Measurements from ENCODE around the gene KCNRG. TPM values are rescaled to one million over a fixed set of nuclear protein-coding genes. Genes with fewer than 3 reads are reported as not detected.
"Not testable (repeated sequence)": the region's sequence is repeated elsewhere in the genome, so short reads cannot be mapped to it uniquely, and the experiment has no call there.

KCNRG gene
- 0.77 TPM for polyA plus RNA-seq (2012; ENCODE audit: insufficient read depth, insufficient read length)

GRCh38 chr13:50015258-50015657, at the start of gene KCNRG:
Gene KCNRG (plus strand): TSS chr13:50015444. CDS start chr13:50015494, 50 bp downstream.
- H3K4me3 ChIP-seq (ENCODE audit: low read length) = no peak within 1 kb of the TSS
- no peak for DNase-seq (ENCODE audit: low read depth, low spot score)

- H3K4me3 ChIP-seq (ENCODE audit: low read length) = no peak overlapping the region
- DNase-seq (ENCODE audit: low read depth, low spot score) = no peak
Measured at GRCh38 chr13:49967456-49967855, 47.8 kb upstream of the KCNRG start.

GRCh38 chr13:49972709-49973108, 42.5 kb upstream of the KCNRG start:
- no peak overlapping the region for H3K4me3 ChIP-seq (ENCODE audit: low read length)
- DNase-seq (ENCODE audit: low read depth, low spot score) = no peak

GRCh38 chr13:49975826-49976225, 39.4 kb upstream of the KCNRG start:
- no peak for DNase-seq (ENCODE audit: low read depth, low spot score)

GRCh38 chr13:49976314-49977258, 38.7 kb upstream of the KCNRG start:
- DNase-seq (ENCODE audit: low read depth, low spot score) = peak; percentile 76

More at GRCh38 chr13:49975826-49976225, 39.4 kb upstream of the KCNRG start:
- H3K4me3 ChIP-seq (ENCODE audit: low read length) = no peak overlapping the region

GRCh38 chr13:49977992-49978391, 37.3 kb upstream of the KCNRG start:
- DNase-seq (ENCODE audit: low read depth, low spot score) = no peak
- H3K4me3 ChIP-seq (ENCODE audit: low read length) = no peak overlapping the region

More at GRCh38 chr13:49976314-49977258, 38.7 kb upstream of the KCNRG start:
- H3K4me3 ChIP-seq (ENCODE audit: low read length) = no peak overlapping the region

GRCh38 chr13:49980266-49980665, 35.0 kb upstream of the KCNRG start:
- no peak overlapping the region for H3K4me3 ChIP-seq (ENCODE audit: low read length)
- DNase-seq (ENCODE audit: low read depth, low spot score) = no peak

- no peak overlapping the region for H3K4me3 ChIP-seq (ENCODE audit: low read length)
- no peak for DNase-seq (ENCODE audit: low read depth, low spot score)
Measured at GRCh38 chr13:49985129-49985528, 30.1 kb upstream of the KCNRG start.

- H3K4me3 ChIP-seq (ENCODE audit: low read length) = no peak overlapping the region
- no peak for DNase-seq (ENCODE audit: low read depth, low spot score)
Measured at GRCh38 chr13:49986471-49986870, 28.8 kb upstream of the KCNRG start.

GRCh38 chr13:49990612-49991011, 24.6 kb upstream of the KCNRG start:
- DNase-seq (ENCODE audit: low read depth, low spot score); H3K4me3 ChIP-seq (ENCODE audit: low read length): not testable (repeated sequence)

GRCh38 chr13:49993111-49993510, 22.1 kb upstream of the KCNRG start:
- H3K4me3 ChIP-seq (ENCODE audit: low read length) = no peak overlapping the region
- DNase-seq (ENCODE audit: low read depth, low spot score) = no peak

- no peak for DNase-seq (ENCODE audit: low read depth, low spot score)
- no peak overlapping the region for H3K4me3 ChIP-seq (ENCODE audit: low read length)
Measured at GRCh38 chr13:49993666-49994065, 21.6 kb upstream of the KCNRG start.

GRCh38 chr13:49995625-49996101, 19.6 kb upstream of the KCNRG start:
- DNase-seq (ENCODE audit: low read depth, low spot score) = no peak
- H3K4me3 ChIP-seq (ENCODE audit: low read length) = peak overlapping the region; percentile 53; the same call in 1 of the 2 replicates

- H3K4me3 ChIP-seq (ENCODE audit: low read length) = peak overlapping the region; percentile 53
- DNase-seq (ENCODE audit: low read depth, low spot score) = peak; percentile 83
Measured at GRCh38 chr13:49996161-49996915, 18.9 kb upstream of the KCNRG start.

GRCh38 chr13:49996951-49997895, 18.0 kb upstream of the KCNRG start, which contains the start of gene TRIM13:
Gene TRIM13 (plus strand): TSS chr13:49997042. CDS start chr13:50011941, 14,899 bp downstream.
- H3K4me3 ChIP-seq (ENCODE audit: low read length) = peak within 1 kb of the TSS; percentile 86
- DNase-seq (ENCODE audit: low read depth, low spot score) = peak; percentile 81

GRCh38 chr13:49997955-49998354, 17.3 kb upstream of the KCNRG start:
- peak overlapping the region; percentile 86 for H3K4me3 ChIP-seq (ENCODE audit: low read length)
- no peak for DNase-seq (ENCODE audit: low read depth, low spot score)

- H3K4me3 ChIP-seq (ENCODE audit: low read length) = peak overlapping the region; percentile 86
- no peak for DNase-seq (ENCODE audit: low read depth, low spot score)
Measured at GRCh38 chr13:49998714-49999624, 16.3 kb upstream of the KCNRG start.

GRCh38 chr13:50001287-50001686, 14.0 kb upstream of the KCNRG start:
- DNase-seq (ENCODE audit: low read depth, low spot score) = no peak
- H3K4me3 ChIP-seq (ENCODE audit: low read length) = no peak overlapping the region

Data from Jurkat, Clone E6-1 (cell line).